NCI-H82 treated with DMSO at 0.1 percent for 48 hours (cell line): ENCODE results near the gene COBLL1.
"Not testable (repeated sequence)": the region's sequence is repeated elsewhere in the genome, so short reads cannot be mapped to it uniquely, and the experiment has no call there.

Experiments
- DNase-seq: peaks from one replicate; lab custom pipeline; 2025; ENCODE audit not compliant: unreplicated experiment; lab: John Stamatoyannopoulos, UW

Gene COBLL1

DNA sequence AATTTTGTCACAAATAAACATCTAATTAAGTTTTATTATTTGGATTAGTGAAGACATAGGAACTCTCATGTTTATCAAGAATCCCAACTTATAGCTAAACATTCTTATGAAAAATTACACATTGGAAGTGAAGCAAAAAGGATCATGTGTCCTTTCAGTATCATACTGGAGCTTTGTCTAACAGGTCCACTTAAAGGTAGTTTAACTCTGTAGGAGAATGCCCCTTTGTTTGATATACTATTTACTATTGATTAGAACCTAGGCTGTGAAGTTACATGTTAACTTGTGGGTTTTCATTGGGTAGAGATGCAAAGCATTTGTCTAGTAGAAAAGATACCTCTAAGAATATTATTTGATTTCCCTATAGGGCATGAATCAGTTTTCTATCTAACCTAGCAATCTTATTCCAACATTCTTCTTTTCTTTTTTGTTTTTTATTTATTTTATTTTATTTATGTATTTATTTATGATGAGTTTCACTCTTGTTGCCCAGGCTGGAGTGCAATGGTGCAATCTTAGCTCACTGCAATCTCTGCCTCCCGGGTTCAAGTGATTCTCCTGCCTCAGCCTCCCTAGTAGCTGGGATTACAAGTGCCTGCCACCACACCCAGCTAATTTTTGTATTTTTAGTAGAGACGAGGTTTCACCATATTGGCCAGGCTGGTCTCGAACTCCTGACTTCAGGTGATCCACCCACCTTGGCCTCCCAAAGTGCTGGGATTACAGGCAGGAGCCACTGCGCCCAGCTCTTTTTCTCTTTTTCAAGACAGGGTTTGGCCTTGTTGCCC, 18.5 kb upstream of the COBLL1 start:
- not testable (repeated sequence) for DNase-seq

DNA sequence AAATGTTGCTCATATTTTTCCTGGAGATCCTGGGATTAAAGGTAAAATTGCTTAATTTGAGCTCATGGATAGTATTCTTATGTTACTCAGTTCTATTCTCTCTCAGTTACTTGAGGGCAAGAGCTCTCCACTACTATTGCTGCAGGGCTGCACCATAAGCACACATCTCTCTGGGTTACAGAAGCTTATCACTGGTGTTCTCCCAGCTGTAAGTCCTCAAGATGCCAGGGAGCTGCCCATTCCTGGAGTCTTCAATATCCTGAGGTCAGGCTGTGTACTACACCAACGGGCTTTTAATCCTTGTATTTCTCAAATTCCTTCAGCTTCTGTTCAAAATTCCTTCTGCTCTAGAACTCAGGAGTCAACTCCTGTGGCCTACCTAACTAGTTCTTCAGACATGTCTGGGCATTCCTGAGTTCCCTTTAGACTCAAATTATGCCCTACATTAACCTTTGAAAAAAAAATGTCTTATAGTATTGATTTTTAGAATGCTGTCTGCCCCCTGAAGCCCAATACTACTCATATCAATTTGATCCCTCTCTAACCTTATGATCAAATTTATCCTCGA, 17.7 kb upstream of the COBLL1 start:
- no peak for DNase-seq

DNA sequence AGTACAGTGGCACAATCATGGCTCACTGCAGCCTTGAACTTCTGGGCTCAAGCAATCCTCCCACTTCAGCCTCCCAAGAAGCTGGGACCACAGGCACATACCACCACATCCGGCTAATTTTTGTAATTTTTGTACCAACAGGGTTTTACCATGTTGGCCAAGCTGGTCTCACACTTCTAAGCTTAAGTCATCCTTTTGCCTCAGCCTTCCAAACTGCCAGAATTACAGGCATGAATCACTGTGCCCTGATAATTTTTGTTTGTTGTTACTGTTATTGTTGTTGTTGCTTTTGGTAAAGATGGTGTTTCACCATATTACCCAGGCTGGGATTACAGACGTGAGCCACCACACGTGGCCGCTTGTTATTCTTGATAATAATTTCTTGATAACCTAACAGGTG, 10.5 kb upstream of the COBLL1 start:
- no peak for DNase-seq

DNA sequence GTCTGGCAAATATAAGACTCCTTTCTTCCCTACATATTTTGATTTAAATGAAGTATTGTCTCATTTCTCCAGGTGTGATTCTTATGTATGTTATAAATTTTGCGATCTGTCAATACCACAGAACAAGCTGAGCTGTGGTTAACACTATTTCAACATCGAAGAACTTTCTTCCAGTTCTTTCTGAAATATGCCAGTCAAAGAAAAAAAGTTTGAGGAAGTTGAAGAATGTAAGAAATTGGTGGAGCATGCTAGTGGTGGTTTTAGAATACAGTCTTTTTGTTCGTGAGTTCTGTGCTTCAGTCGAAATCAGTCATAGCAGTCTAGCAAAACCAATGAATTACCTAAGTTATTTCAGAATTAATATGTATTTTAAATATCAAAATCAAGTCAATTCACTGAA, 8.6 kb upstream of the COBLL1 start:
- DNase-seq = no peak

DNA sequence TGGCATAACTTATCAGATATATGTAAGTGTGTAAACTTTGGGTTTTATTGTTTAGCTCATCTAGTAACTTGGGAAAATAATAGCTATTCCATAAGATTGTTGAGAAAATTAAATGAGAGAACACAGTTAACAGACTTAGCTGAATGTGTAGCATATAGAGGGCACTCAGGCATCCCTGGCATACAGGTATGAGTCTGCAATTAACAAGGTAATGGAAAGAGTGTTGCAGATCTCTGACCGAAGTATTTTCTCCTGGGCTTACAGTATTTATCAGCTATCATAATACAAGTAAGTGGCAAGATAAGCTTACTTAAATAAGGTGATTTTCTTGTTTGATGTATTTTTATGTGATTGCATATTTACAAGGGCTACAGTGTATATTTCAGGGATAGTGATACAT, 7.9 kb upstream of the COBLL1 start:
- DNase-seq = no peak

DNA sequence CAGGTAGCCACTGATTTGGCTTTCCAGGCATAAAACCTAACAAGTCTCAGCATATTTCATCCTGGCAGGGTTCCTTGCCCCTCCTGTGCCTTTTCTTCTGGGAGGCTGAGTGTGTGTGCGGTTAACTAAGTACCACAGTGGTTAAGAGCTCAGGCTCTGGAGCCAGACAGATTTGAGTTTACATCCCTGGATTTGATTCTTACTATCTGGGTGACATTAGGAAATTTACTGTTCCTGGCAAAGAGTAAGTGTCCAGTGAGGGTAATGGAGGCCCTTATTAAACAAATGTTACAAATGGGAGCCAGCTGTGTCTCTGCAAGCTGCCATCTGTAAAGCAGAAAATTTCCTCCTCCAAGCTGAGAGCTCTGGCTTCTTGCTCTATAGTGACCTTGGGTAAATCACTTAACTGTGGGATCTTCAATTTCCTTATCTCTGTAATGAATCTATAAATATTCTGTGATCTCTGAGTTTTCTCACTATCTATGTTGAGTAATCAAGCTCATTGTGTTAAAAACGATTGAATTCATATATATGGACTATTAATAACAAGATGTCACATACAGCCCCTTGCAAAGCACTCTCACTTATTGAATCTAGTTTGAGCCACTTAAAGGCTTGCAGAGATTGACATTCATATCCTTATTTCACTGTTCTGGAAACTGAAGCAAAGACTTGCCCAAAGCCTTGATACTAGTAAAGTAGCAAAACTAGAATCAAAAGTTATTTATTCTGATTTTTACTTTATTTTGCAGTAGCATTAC, 6.5 kb upstream of the COBLL1 start:
- DNase-seq = peak; percentile 69

DNA sequence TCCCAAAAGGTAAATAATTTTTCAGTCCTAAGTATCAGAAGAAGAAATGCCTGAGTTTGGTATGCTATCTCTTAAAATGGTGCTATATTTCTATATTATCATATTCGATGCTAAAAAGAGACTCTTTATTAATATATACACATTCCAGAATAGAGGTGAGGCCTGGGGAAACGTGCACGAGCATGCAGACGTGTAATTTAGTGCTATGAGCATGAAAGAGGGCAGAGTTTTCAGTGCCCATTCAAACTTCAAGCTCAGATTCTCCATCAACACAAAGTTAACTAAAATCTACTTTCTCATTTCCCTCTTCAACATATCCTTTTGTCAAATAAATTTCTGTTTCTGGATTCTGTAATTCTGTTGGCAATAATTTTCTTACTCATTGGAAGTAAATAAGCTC, 5.7 kb upstream of the COBLL1 start:
- DNase-seq = no peak

DNA sequence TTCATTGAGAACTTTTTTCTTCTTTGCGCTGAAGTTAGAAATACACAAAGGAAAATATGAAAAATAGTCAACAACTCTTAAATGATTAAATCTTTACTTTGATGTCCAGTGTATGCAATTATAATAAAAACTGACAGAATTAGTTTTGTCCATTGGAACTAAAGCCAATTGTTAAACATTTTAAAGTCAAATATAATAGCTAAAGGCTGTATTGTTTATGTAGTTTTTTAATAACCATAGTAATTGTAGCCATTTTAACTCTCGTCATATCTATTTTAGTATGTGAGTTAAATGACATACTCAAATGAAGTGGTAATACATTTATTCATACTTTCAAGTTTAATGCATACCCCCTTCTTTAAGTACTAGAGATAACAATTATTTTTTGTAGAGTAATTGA, 4.7 kb upstream of the COBLL1 start:
- no peak for DNase-seq

DNA sequence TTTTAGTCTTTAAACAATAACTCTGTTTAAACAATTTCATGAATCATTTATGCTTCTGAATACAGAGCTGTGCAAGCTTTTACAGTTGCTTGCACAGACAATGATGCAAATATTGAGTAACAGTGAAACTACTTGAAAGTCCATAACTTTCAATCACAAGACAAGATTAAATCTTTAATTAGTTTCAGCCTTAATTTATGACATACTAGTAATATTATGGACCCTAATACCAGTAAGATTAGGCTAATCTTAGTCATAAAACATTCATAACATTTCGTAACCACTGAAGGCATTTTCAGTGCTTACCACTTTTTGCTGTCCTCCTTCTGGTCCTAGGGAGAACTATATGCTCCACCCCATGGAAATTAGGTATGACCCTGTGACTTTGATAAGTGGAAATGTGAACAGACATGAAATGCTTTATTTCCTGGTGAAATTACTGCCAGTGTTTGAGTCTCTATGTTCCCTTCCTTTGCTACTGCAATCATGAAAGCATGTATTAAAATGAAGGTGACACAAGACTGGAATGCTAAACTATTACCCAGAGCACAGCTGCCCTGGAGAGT, 1.8 kb upstream of the COBLL1 start:
- DNase-seq = no peak

DNA sequence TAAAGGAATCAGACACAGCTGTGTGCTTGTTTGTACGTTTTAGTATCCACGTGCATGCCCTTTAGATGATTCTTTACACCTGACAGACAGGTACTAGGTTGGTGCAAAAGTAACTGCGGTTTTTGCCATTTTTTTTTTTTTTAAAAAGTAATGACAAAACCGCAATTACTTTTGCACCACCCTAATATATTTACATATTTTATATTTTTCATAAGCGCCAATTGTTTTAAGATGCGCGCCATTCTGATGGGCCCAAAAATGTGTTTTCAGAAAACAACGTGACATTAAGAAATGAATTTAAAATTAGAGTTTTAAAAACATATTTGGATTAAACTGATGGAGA, 972 bp upstream of the COBLL1 start:
- DNase-seq = no peak

DNA sequence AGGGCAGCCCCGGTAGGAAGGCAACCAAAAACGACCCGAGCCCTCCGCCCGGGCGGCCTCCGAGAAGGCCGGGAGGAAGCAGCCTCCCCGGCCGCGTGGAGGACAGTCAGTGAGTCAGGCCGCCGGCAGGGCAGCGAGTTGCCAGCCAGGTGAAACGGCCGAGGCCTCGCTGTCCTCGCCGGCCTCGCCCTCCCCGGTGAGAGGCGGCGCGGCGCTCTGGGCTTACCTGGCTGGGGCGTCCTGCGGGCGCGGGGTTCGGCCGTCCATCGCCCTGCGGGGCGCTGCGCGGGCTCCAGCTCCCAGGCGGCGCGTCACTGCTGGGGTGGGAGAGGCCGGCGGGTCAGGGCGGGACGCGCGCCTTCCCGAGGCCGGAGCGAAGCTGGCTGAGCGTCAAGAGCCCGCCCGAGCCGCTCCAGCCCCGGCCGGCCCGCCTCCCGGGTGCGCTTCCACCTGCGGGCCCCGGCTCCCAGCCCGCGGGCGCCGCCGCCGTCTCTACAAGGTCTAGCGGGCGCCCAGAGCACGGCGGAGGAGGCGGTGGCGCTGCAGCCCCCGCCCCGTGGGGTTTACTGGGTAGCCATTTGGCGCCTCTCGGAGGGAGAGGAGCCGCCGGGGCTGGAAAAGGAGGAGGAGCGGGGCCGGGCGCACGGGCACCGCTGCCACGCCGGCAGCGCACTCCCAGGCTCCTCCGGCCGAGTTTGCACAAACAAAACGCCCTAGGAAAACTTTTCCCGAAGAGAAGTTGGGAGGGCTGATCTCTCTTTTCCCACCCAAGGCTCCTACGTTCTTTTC, 499 bp downstream of the COBLL1 start:
- DNase-seq = peak; percentile 60

DNA sequence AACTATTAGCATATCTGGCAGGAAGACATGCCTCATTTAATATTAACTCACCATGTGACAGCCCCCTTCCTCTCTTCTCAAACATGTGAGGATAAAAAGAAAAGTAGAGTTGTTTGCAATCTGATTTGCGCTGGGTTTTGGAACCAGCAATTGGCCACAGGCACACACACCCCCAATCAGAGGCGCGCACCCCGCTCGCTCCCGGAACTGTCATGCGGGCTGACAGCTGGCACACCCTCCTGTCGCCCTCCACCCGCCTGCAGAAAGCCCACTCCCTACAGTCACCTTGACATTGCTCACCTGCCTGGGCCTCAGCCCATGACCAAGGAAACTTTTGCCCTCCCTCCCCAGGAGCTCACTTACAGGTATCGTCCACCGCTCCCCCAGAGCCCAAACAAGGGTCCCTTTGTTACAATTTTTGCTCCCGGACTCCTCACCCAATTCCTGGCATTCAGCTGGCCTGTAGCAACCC, 1.1 kb downstream of the COBLL1 start:
- DNase-seq = no peak

DNA sequence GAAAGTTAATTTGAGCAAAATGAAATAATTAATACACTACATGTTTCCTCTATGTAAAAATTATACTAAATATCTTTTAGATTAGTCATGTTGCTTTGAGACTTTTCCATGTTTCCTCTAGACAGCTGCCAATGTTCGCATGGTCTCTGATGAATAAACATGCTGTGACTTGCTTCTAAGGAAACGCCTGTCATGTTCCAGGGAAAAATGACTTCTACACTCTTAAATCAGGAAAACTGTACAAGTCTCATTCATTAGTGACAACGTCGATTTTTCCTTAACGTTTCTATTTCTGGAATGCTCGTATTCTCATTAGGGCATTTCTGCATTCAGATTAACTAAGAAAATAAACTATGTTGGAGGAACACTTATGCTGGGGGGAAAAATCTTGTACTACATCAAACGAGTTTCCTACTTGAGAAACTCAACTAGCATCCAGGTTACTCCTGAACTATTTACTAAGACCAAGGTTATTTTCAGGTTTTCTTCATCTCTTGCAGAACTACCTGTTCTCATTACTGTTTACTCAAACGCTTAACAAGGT, 1.6 kb downstream of the COBLL1 start:
- DNase-seq = no peak

DNA sequence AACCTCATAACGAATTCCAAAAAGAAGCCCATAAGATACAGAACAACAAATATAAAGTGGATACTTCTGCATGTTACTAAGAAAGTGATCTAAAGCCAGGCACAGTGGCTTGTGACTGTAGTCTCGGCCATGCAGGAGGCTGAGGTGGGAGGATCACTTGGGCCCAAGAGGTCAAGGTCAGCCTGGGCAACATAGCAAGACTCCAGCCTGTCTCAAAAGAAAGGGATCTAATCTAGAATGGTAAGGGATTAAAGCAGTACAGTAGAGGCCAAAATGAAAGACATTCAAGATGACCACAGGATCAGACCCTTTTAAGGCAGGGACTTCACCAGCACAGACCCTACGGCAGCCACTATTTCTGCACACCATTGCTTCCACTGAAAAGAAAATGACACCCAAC, 3.8 kb downstream of the COBLL1 start:
- no peak for DNase-seq

DNA sequence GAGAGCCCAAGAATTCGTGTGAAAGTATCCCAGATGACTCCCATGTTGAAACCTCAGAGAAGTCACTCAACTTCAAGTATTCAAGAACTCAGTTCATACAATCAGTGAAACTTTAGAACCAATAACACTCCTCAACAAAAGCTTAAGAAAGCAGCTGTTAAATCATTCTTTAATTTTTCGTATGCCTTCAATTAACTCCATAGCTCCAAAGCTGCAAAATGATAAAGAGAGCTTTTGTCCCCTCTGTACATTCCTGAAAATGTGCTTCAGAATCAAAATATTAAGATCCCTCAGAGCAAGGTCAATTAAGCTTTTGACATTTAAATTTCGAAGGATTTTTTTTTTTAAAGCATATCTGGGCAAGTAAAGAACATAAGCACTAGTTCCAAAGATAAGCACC, 4.7 kb downstream of the COBLL1 start:
- no peak for DNase-seq

DNA sequence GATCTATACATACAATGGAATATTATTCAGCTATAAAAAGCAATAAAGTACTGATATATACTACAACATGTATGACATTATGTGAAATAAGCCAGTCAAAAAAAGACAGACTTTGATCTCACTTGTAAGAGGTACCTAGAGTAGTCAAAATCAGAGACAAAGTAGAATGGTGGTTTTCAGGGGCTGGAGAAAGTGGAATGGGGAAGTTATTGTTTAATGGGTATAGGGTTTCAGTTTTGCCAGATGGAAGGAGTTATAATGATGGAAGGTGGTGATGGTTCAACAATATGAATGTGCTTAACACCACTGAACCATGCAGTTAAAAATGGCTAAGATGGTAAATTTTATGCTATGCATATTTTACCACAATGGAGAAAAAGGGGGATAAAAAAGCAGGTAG, 6.3 kb downstream of the COBLL1 start:
- no peak for DNase-seq

DNA sequence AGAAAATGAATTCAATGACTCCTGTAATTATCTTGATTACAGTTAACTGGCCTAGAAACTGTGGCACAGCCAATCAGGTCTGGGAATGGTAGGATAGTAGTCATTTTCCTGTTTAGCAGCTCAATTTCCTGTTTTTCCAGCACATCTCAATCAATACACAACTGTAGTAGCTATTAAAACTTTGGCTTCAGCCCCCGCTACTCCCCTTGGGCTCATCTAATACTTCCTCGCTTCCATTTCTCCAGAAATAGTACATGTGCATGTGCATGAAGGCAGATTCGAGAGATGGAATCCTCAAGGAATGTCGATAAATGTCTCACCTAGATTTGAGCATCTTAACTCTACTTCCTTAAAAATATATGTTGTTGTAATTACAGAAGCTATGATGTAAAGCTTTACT, 9.7 kb downstream of the COBLL1 start:
- DNase-seq = no peak

DNA sequence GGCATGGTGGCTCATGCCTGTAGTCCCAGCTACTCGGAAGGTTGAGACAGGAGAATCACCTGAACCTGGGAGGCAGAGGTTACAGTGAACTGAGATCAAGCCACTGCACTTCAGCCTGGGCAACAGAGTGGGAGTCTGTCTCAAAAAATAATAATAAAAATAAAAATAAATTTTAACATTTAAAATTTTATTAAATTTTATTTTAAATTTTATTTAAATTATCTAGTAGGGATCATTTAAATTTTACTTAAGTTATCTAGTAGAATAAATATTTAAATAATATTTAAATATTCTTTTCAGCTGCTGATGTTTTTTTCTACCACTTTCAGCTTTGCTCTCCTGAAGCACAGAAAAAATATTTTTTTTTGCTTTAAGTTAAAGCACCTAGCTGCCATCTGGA, 10.4 kb downstream of the COBLL1 start:
- no peak for DNase-seq

DNA sequence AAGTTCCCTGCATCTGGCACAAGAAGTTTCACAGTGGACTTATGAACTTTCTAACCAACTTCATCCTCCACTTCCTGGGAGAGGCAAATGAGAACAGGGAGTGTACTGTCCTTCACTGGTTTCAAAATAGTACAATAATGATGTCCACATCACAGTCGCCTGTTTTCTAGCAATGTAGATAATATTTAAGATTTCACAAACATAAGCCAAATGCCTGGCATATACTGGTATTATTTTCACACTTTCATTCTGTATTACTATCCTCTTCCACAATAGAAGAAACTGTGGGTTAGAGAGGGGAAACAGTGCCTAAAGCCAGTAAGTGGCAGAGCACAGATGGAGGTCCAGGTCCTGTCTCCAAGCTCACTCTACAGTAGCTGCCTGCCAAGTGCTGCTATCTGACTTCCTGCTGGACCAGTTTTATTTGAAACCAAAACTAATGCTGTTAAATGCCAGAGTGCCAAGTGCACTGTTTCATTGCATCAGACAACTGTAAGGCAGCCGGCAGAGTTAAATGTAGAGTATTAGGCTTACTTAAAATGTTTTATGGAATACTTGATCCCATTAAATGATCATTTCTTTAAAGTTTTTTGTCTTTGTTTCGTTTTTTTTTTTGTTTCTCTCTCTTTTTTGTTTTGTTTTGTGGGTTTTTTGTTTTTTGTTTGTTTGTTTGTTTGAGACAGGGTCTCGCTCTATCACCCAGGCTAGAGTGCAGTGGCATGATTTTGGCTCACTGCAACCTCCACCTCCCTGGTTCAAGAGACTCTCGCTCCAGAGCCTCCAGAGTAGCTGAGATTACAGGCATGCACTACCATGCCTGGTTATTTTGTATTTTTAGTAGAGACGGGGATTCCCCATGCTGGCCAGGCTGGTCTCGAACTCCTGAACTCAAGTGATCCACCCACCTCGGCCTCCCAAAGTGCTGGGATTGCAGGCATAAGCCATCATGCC, 15.1 kb downstream of the COBLL1 start:
- no peak for DNase-seq

DNA sequence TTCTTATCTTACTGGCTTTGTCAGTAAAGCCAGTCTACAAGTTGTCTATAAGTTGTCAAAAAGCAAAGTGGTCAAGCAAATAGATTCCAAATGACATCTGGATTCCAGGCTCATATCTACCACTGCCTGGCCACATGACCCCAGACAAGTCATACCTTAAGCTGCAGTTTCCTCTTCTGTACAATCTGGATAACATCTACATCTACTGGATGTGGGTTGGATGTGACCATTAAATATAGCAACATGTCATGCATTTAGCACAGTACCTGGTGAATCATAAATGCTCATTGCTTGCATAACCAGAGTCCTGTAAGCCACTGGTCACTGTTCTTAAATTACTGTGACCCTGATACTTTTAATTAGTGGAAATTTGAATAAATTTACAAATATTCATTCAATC, 16.8 kb downstream of the COBLL1 start:
- no peak for DNase-seq
